WERI-Rb-1 (cell line): ENCODE data around the gene TIGD2.
A peak's percentile ranks its signal among the peaks of the same experiment; 100 is the strongest.

Source experiments
- DNase-seq: peaks from one replicate; pipeline ENCODE4 v3.0.0-alpha.2; 2020
- H3K27ac ChIP-seq: fragments of 250-450 bp; sonication (Bioruptor Pico); 2 replicates; pipeline ENCODE4 v1.5.1; 2020; ENCODE audit warnings: mild to moderate bottlenecking, moderate library complexity
- H3K27me3 ChIP-seq: fragments of 250-450 bp; sonication (Bioruptor Pico); 2 replicates; pipeline ENCODE4 v1.5.1; 2021; ENCODE audit warnings: mild to moderate bottlenecking, low read depth, moderate library complexity; ENCODE audit not compliant: insufficient read depth, severe bottlenecking
- H3K36me3 ChIP-seq: fragments of 250-450 bp; sonication (Bioruptor Pico); 2 replicates; pipeline ENCODE4 v1.5.1; 2020; ENCODE audit warnings: mild to moderate bottlenecking, moderate library complexity
- H3K4me3 ChIP-seq: 2 replicates; pipeline ENCODE4 v1.5.1; 2011; ENCODE audit warnings: low read depth, mild to moderate bottlenecking, control low read depth, low read length
- H3K9me3 ChIP-seq: fragments of 250-450 bp; sonication (Bioruptor Pico); 2 replicates; pipeline ENCODE4 v1.5.1; 2021; ENCODE audit warnings: mild to moderate bottlenecking, moderate library complexity; ENCODE audit not compliant: severe bottlenecking
- TF ChIP-seq, protein P1 (sequence below): IDR thresholded peaks from 2 replicates; pipeline ENCODE4 v1.5.1; 2011; ENCODE audit warnings: low read depth, mild to moderate bottlenecking, control low read depth, inconsistent platforms, low read length

Gene TIGD2

DNA sequence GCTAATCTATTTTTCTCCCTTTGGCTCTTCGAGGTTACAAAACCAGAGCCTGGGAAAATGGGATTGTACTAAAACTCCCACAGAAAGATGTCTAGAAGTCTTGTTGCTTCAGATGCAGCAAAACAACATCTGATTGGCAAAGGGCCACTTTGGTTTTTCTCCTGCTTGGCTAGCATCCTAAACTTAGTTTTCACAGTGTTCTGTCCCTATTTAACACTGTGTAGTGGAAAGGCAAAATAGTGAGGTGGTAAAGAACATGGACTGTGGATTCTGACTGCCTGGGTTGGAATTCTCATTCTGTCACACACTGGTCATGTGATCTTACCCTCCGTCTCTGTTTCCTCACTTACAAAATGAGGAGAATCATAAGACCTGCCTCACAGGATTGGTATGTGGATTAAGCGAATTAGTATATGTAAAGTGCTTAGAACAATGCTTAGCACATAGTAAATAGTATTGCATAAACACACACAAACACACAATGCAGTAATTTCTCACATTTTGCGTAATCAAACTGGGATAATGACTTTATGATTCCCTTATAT, 23.5 kb downstream of the TIGD2 start:
- H3K9me3 ChIP-seq: no peaks in the 10 kb centered on the region
- no peak overlapping the region for H3K4me3 ChIP-seq
- TF ChIP-seq, protein P1, sequence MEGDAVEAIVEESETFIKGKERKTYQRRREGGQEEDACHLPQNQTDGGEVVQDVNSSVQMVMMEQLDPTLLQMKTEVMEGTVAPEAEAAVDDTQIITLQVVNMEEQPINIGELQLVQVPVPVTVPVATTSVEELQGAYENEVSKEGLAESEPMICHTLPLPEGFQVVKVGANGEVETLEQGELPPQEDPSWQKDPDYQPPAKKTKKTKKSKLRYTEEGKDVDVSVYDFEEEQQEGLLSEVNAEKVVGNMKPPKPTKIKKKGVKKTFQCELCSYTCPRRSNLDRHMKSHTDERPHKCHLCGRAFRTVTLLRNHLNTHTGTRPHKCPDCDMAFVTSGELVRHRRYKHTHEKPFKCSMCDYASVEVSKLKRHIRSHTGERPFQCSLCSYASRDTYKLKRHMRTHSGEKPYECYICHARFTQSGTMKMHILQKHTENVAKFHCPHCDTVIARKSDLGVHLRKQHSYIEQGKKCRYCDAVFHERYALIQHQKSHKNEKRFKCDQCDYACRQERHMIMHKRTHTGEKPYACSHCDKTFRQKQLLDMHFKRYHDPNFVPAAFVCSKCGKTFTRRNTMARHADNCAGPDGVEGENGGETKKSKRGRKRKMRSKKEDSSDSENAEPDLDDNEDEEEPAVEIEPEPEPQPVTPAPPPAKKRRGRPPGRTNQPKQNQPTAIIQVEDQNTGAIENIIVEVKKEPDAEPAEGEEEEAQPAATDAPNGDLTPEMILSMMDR: no peak
- no peak for DNase-seq
- H3K36me3 ChIP-seq: no peaks in the 10 kb centered on the region
- no peaks in the 10 kb centered on the region for H3K27me3 ChIP-seq
- H3K27ac ChIP-seq: no peak overlapping the region

DNA sequence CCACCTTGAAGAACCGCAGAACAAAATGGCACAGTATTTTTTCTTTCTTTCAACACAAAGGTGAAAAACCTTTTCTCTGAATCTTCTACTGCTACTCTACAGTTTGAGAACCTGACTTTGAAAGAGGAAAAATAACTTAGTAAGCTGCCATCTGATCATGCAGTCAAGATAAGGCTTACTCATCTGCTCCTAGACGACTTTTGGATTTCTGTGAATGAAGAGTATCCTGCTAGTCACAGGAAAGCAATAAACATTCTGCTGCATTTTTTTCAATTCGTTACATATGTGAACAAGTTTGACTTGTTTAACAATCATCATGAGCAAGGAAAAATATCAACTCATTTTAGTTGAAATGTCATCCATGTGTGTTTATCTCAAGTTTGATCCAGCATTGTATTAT, 25.2 kb downstream of the TIGD2 start:
- H3K4me3 ChIP-seq: no peak overlapping the region
- no peak for DNase-seq
- no peaks in the 10 kb centered on the region for H3K27me3 ChIP-seq
- no peaks in the 10 kb centered on the region for H3K36me3 ChIP-seq
- H3K9me3 ChIP-seq: no peaks in the 10 kb centered on the region
- H3K27ac ChIP-seq: no peak overlapping the region
- TF ChIP-seq, protein P1: no peak

DNA sequence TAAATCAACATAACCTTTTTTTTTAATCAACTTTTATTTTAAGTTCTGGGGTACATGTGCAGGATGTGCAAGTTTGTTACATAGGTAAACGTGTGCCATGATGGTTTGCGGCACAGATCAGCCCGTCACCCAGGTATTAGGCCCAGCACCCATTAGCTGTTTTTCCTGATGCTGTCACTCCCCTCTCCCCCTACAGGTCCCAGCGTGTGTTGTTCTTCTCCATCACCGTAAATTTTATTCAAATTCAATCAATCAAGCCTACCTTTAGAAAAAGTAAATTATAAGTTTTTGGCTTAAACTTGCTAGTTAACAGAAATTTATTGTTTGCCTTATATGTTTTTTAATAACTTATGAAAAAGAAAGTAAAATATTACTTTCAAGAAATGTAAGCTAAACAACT, 25.9 kb downstream of the TIGD2 start:
- Histone ChIP-seq H3K36me3 (no peaks in the 10 kb centered on the region), H3K27me3 (no peaks in the 10 kb centered on the region), H3K9me3 (no peaks in the 10 kb centered on the region), H3K27ac (no peak overlapping the region), H3K4me3 (no peak overlapping the region)
- DNase-seq: no peak
- TF ChIP-seq, protein P1: no peak

DNA sequence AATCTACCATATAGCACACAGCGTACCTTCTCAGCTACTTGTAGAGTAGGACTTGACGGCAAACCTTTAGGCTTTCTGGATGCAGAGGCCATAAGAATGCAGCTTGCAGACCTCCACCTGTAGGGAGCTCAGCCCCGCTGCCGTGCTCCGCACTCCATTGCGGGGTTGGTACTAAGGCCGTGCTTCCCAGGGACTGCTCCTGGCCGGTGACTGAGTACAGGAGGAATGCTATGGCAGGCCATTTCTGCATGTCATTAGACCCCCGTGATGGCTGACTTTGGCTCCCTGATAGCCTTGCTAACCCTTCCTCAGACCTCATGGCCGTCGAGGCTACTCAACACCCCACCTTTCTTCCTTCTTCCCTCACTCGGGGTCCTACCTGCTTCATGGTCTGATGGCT, 26.4 kb downstream of the TIGD2 start:
- Histone ChIP-seq H3K27ac (no peak overlapping the region), H3K4me3 (no peak overlapping the region), H3K36me3 (no peaks in the 10 kb centered on the region), H3K27me3 (no peaks in the 10 kb centered on the region), H3K9me3 (no peaks in the 10 kb centered on the region)
- TF ChIP-seq, protein P1: no peak
- DNase-seq: no peak

DNA sequence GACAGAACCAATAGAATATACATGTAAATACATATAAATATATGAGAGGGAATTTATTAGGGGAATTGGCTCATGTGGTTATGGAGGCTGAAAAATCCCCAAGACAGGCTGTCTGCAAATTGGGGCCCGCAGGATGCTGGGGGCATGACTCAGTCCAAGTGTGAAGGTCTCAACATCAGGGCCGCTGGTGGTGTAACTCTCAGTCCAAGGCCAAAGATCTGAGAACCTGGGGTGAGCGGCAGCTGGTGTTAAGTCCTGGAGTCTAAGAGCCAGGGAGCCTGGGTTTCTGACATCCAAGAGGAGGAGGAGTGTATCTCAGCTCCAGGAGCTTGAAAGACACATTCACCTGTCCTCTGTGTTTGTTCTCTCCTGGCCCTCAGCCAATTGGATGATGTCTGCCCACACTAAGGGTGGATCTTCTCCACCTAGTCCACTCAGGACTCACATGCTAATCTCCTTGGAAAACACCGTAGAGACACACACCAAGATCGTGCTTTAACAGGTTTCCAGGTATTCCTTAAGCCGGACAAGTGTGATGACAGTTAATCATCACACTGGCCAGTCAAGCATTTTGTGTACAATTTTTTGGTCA, 28.9 kb downstream of the TIGD2 start:
- Histone ChIP-seq H3K27ac (no peak overlapping the region), H3K36me3 (no peaks in the 10 kb centered on the region), H3K9me3 (peaks cover 5% of the 10 kb centered on the region), H3K27me3 (no peaks in the 10 kb centered on the region), H3K4me3 (no peak overlapping the region)
- TF ChIP-seq, protein P1: no peak
- peak; percentile 26 for DNase-seq
